ENCODE data around the gene ATMIN. TPM values are rescaled to one million over a fixed set of nuclear protein-coding genes. Genes with fewer than 3 reads are reported as not detected.
A peak's percentile ranks its signal among the peaks of the same experiment; 100 is the strongest.

The ATMIN gene
- total and polyA plus RNA-seq, 2 of the 13 experiments (the other 11 are each of a cell fraction or from before 2014, with no cell fraction given), result 34.6 to 60.4 TPM

DNA sequence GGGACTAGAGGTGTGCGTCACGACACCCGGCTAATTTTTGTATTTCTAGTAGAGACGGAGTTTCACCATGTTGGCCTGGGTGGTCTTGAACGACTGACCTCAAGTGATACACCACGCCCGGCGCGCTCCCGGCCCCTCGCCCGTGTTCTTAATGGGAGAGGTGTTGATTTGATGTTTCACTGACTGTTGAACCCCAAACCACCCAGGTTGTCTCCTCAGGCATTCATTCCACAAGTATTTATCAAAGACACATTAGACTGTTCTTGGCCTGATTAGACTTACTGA lies 27.2 kb upstream of the ATMIN start:
- no peak for TF ChIP-seq YEATS4 (CRISPR knock-in tag; IDR thresholded peaks at IDR 0.05; ENCODE audit: borderline replicate concordance)
- TF ChIP-seq, protein P1, sequence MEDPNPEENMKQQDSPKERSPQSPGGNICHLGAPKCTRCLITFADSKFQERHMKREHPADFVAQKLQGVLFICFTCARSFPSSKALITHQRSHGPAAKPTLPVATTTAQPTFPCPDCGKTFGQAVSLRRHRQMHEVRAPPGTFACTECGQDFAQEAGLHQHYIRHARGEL (CRISPR knock-in tag; IDR thresholded peaks at IDR 0.05), result 0 out of 2 replicates have a peak, but pooled peaks have one; percentile 34
- TF ChIP-seq, protein P2, sequence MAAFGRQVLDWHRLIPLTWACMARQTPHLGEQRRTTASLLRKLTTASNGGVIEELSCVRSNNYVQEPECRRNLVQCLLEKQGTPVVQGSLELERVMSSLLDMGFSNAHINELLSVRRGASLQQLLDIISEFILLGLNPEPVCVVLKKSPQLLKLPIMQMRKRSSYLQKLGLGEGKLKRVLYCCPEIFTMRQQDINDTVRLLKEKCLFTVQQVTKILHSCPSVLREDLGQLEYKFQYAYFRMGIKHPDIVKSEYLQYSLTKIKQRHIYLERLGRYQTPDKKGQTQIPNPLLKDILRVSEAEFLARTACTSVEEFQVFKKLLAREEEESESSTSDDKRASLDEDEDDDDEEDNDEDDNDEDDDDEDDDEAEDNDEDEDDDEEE (CRISPR knock-in tag; IDR thresholded peaks at IDR 0.05), result 0 out of 2 replicates have a peak, but pooled peaks have one; percentile 1
- WGBS (ENCODE audit: low lambda C conversion rate), result 85% methylated on average over 12 of the region's 12 CpGs
- Histone ChIP-seq H3K4me1 (ENCODE audit: insufficient read depth, low read length) (peaks cover 24% of the 10 kb centered on the region), H2AFZ (ENCODE audit: low read length) (no peak overlapping the region), H3K9ac (ENCODE audit: insufficient read depth, low read depth, low read length) (peak overlapping the region; percentile 99), H3K36me3 (replicated peaks in 1 of 2; ENCODE audit: control insufficient read depth in 1 of 2, insufficient read depth in 2 of 2, low read length in 2 of 2) (peaks cover 4 to 6% of the 10 kb centered on the region in 2 experiments; a peak in 4 of 5 replicates), H3K4me2 (ENCODE audit: low read depth, low read length) (peak overlapping the region; percentile 100), H4K20me1 (ENCODE audit: insufficient read depth, low read length) (peaks cover 14% of the 10 kb centered on the region), H3K27ac (ENCODE audit: extremely low read length, insufficient read depth, low read length) (peak overlapping the region; percentile 99), H3K4me3 (replicated peaks in 1 of 3; ENCODE audit: insufficient read depth in 1 of 3, low read depth in 2 of 3, low read length in 3 of 3) (peak overlapping the region; percentile 90 to 99 (median 90)), H3K79me2 (ENCODE audit: insufficient read depth, low read length) (peaks cover 56% of the 10 kb centered on the region), H3K9me3 (ENCODE audit: low read length) (no peaks in the 10 kb centered on the region), H3K27me3 (ENCODE audit: control insufficient read depth in 1 of 2, insufficient read depth in 2 of 2, low read length in 2 of 2) (no peaks in the 10 kb centered on the region; a peak in 1 of 5 replicates)
- DNase-seq (ENCODE audit: low spot score), result no peak
- no peak for ATAC-seq
- intact Hi-C loops (cut with micrococcal nuclease; ENCODE audit: unreplicated experiment), result loop anchor here (5.0 kb wide), 1 partner anchor 89 kb away; the partner anchor contains the start of gene GCSH
- no peak for FAIRE-seq
- POLR2A ChIA-PET, result no interaction called here
- CTCF ChIA-PET (ENCODE audit: low intra/inter-chr PET ratio, low total read pairs), result interaction anchor here (5.1 kb wide), 1 partner anchor 27 kb away, joined by 26 read pairs; the partner anchor contains the start of gene ATMIN
- in situ Hi-C loops (cut with HindIII; ENCODE audit: extremely low pct_ligation_motif_present, low pct_unique_long_range_greater_than_20kb), result no loop called here
- BruUV-seq (replicated peaks), result no TSS peak

DNA sequence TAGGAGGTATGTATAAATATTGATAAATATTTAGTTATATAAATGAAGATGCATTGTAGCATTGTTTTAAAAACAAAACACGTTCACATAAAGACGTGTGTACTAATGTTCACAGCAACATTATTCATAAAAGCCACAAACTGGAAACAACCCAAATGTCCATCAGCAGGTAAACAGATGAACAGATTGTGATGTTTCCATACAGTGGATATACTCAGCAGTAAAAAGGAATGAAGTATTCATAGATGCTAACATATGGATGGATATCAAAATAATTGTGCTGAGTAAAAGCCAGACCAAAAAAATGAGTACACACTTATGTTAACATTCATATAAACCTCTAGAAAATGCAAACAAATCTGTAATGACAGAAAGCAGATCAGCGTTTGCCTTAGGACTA lies 22.7 kb upstream of the ATMIN start:
- no peaks in the 10 kb centered on the region for H4K20me1 ChIP-seq (ENCODE audit: insufficient read depth, low read length)
- BruUV-seq (replicated peaks), result no TSS peak
- 95% methylated on average over 3 of the region's 3 CpGs for WGBS (ENCODE audit: low lambda C conversion rate)
- DNase-seq (ENCODE audit: low spot score) (no peak), FAIRE-seq (no peak), ATAC-seq (no peak)
- peaks cover 25 to 47% of the 10 kb centered on the region in 2 experiments; a peak in 4 of 5 replicates for H3K36me3 ChIP-seq (replicated peaks in 1 of 2; ENCODE audit: control insufficient read depth in 1 of 2, insufficient read depth in 2 of 2, low read length in 2 of 2)
- CTCF ChIA-PET (ENCODE audit: low intra/inter-chr PET ratio, low total read pairs), result no interaction called here
- H3K4me3 ChIP-seq (replicated peaks in 1 of 3; ENCODE audit: insufficient read depth in 1 of 3, low read depth in 2 of 3, low read length in 3 of 3), result no peak overlapping the region
- H2AFZ ChIP-seq (ENCODE audit: low read length), result no peak overlapping the region
- POLR2A ChIA-PET, result no interaction called here
- in situ Hi-C loops (cut with HindIII; ENCODE audit: extremely low pct_ligation_motif_present, low pct_unique_long_range_greater_than_20kb) (no loop called here), intact Hi-C loops (cut with micrococcal nuclease; ENCODE audit: unreplicated experiment) (no loop called here)
- no peaks in the 10 kb centered on the region for H3K9me3 ChIP-seq (ENCODE audit: low read length)
- H3K4me1 ChIP-seq (ENCODE audit: insufficient read depth, low read length), result peaks cover 12% of the 10 kb centered on the region
- no peak overlapping the region for H3K4me2 ChIP-seq (ENCODE audit: low read depth, low read length)
- no peak overlapping the region for H3K9ac ChIP-seq (ENCODE audit: insufficient read depth, low read depth, low read length)
- H3K27ac ChIP-seq (ENCODE audit: extremely low read length, insufficient read depth, low read length), result no peak overlapping the region
- H3K79me2 ChIP-seq (ENCODE audit: insufficient read depth, low read length), result peaks cover 27% of the 10 kb centered on the region
- no peaks in the 10 kb centered on the region; a peak in 1 of 5 replicates for H3K27me3 ChIP-seq (ENCODE audit: control insufficient read depth in 1 of 2, insufficient read depth in 2 of 2, low read length in 2 of 2)
- TF ChIP-seq, protein P3, sequence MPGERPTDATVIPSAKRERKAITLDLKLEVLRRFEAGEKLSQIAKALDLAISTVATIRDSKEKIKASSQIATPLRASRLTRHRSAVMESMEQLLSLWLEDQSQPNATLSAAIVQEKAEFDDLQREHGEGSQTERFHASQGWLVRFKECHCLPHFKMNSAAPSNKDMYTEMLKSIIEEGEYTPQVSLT (CRISPR knock-in tag; IDR thresholded peaks at IDR 0.05; ENCODE audit: borderline replicate concordance, low read depth), result no peak
- TF ChIP-seq, protein P4, sequence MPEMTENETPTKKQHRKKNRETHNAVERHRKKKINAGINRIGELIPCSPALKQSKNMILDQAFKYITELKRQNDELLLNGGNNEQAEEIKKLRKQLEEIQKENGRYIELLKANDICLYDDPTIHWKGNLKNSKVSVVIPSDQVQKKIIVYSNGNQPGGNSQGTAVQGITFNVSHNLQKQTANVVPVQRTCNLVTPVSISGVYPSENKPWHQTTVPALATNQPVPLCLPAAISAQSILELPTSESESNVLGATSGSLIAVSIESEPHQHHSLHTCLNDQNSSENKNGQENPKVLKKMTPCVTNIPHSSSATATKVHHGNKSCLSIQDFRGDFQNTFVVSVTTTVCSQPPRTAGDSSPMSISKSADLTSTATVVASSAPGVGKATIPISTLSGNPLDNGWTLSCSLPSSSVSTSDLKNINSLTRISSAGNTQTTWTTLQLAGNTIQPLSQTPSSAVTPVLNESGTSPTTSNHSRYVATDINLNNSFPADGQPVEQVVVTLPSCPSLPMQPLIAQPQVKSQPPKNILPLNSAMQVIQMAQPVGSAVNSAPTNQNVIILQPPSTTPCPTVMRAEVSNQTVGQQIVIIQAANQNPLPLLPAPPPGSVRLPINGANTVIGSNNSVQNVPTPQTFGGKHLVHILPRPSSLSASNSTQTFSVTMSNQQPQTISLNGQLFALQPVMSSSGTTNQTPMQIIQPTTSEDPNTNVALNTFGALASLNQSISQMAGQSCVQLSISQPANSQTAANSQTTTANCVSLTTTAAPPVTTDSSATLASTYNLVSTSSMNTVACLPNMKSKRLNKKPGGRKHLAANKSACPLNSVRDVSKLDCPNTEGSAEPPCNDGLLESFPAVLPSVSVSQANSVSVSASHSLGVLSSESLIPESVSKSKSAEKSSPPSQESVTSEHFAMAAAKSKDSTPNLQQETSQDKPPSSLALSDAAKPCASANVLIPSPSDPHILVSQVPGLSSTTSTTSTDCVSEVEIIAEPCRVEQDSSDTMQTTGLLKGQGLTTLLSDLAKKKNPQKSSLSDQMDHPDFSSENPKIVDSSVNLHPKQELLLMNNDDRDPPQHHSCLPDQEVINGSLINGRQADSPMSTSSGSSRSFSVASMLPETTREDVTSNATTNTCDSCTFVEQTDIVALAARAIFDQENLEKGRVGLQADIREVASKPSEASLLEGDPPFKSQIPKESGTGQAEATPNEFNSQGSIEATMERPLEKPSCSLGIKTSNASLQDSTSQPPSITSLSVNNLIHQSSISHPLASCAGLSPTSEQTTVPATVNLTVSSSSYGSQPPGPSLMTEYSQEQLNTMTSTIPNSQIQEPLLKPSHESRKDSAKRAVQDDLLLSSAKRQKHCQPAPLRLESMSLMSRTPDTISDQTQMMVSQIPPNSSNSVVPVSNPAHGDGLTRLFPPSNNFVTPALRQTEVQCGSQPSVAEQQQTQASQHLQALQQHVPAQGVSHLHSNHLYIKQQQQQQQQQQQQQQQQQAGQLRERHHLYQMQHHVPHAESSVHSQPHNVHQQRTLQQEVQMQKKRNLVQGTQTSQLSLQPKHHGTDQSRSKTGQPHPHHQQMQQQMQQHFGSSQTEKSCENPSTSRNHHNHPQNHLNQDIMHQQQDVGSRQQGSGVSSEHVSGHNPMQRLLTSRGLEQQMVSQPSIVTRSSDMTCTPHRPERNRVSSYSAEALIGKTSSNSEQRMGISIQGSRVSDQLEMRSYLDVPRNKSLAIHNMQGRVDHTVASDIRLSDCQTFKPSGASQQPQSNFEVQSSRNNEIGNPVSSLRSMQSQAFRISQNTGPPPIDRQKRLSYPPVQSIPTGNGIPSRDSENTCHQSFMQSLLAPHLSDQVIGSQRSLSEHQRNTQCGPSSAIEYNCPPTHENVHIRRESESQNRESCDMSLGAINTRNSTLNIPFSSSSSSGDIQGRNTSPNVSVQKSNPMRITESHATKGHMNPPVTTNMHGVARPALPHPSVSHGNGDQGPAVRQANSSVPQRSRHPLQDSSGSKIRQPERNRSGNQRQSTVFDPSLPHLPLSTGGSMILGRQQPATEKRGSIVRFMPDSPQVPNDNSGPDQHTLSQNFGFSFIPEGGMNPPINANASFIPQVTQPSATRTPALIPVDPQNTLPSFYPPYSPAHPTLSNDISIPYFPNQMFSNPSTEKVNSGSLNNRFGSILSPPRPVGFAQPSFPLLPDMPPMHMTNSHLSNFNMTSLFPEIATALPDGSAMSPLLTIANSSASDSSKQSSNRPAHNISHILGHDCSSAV (CRISPR knock-in tag; IDR thresholded peaks at IDR 0.05; ENCODE audit: borderline replicate concordance), result no peak
- TF ChIP-seq ZMYM4 (CRISPR knock-in tag; IDR thresholded peaks at IDR 0.05), result no peak
- TF ChIP-seq, protein P5, sequence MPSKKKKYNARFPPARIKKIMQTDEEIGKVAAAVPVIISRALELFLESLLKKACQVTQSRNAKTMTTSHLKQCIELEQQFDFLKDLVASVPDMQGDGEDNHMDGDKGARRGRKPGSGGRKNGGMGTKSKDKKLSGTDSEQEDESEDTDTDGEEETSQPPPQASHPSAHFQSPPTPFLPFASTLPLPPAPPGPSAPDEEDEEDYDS (CRISPR knock-in tag; IDR thresholded peaks at IDR 0.05), result no peak
